AG04450 (cell line): ENCODE measurements around the gene TBC1D7. TPM values are rescaled to one million over a fixed set of nuclear protein-coding genes. Genes with fewer than 3 reads are reported as not detected.

Experiments used
- CTCF ChIA-PET: fragments of 300-600, 350-600 bp; formaldehyde crosslinking; extraction: SDS; loops from one replicate; lab custom pipeline; 2022; ENCODE audit warnings: antibody characterized with exemption, inconsistent platforms; lab: Charles Lee
- POLR2A ChIA-PET: fragments of 350-600 bp; formaldehyde crosslinking; extraction: SDS; loops from one replicate; lab custom pipeline; 2021; ENCODE audit warnings: antibody characterized with exemption, inconsistent platforms; lab: Yijun Ruan, JAX
- DNase-seq: peaks from one replicate; pipeline ENCODE4 v3.0.0-alpha.2; 2011; ENCODE audit warnings: low read depth, low spot score
- H3K27ac ChIP-seq: one replicate; pipeline ENCODE4 v1.5.1; 2012; ENCODE audit warnings: low read depth, low read length, control low read depth
- H3K27me3 ChIP-seq: one replicate; pipeline ENCODE4 v1.6.0; 2012; ENCODE audit warnings: low read length; ENCODE audit not compliant: control insufficient read depth, insufficient read depth
- H3K4me3 ChIP-seq: 2 replicates; pipeline ENCODE4 v1.5.1; 2011; ENCODE audit warnings: mild to moderate bottlenecking, low read depth, low read length, control low read depth
- H3K9me3 ChIP-seq: 2 replicates; pipeline ENCODE4 v1.5.1; 2012; ENCODE audit warnings: low read length; ENCODE audit not compliant: control insufficient read depth, insufficient read depth
- CTCF ChIP-seq: IDR thresholded peaks from 2 replicates; pipeline ENCODE4 v1.5.1; 2011; ENCODE audit warnings: low read depth, low read length, control low read depth, inconsistent platforms
- polyA plus RNA-seq: library from polyadenylated mRNA; depleted of rRNA; stranded (reverse); fragments of >200 nt; gene quantifications from 2 replicates; pipeline ENCODE4 v1.2.3, GENCODE V29; 2011

The TBC1D7 gene
- polyA plus RNA-seq, 1 experiment: 37.6 TPM

DNA sequence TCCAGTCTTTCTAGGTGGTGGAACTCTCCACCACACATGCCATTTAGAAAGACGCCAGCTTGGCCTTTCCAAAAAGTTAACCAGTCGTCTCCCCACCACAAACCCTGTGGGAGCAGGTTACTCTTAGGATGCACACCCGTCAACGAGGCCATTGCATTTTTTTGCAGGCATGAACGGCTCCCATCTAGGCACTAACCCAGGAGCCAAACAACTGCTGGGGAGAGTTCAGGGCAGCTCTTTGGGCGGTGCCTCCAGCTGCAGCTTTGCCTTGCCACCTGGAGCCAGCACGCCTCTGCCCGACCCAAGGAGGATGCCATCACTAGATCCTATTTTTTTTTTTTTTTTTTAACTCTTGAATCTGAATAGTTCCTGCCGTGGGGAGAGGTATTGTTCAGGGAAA, 39.9 kb downstream of the TBC1D7 start:
- DNase-seq: no peak
- H3K4me3 ChIP-seq: no peak overlapping the region
- H3K27ac ChIP-seq: no peak overlapping the region
- peaks cover 21% of the 10 kb centered on the region for H3K9me3 ChIP-seq
- no peaks in the 10 kb centered on the region for H3K27me3 ChIP-seq
- ChIA-PET CTCF (no interaction called here), POLR2A (interaction anchor here (0.6 kb wide), 1 partner anchor 1187 kb away, joined by 10 read pairs; no protein-coding TSS in a partner anchor)
- TF ChIP-seq CTCF: no peak

- Histone ChIP-seq H3K9me3 (peaks cover 21% of the 10 kb centered on the region), H3K27ac (no peak overlapping the region), H3K27me3 (no peaks in the 10 kb centered on the region), H3K4me3 (no peak overlapping the region)
- CTCF ChIA-PET: no interaction called here
- TF ChIP-seq CTCF: no peak
- no peak for DNase-seq
- POLR2A ChIA-PET: no interaction called here
Observed at GRCh38 chr6:13287104-13287503, 41.2 kb downstream of the TBC1D7 start.

DNA sequence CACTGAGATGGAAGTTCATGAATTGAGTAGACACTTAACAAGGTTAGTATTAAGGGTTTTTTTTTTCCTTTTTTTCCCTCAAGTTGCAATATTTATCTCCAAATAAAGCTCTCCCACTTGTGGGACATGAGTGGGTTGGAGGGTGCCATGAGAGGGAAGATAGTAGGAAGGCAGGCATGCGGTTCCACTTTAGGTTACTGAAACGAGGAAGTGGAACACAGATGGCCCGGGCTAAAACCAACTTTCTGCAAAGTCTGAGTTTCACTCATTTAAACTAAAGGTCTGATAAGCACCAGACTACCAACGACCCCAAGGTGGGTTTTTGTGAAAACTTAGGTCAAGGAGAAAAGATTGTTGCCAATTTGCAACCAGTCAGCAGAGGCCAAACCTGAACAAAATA, 42.2 kb downstream of the TBC1D7 start:
- TF ChIP-seq CTCF: no peak
- CTCF ChIA-PET: interaction anchor here (0.8 kb wide), 1 partner anchor 91 kb away, joined by 3 read pairs; no protein-coding TSS in a partner anchor
- no peak for DNase-seq
- POLR2A ChIA-PET: no interaction called here
- Histone ChIP-seq H3K4me3 (no peak overlapping the region), H3K27me3 (no peaks in the 10 kb centered on the region), H3K27ac (no peak overlapping the region), H3K9me3 (peaks cover 21% of the 10 kb centered on the region)

GRCh38 chr6:13285705-13286104, 42.6 kb downstream of the TBC1D7 start:
- POLR2A ChIA-PET: no interaction called here
- Histone ChIP-seq H3K9me3 (peaks cover 21% of the 10 kb centered on the region), H3K27me3 (no peaks in the 10 kb centered on the region), H3K4me3 (no peak overlapping the region), H3K27ac (no peak overlapping the region)
- no peak for DNase-seq
- CTCF ChIA-PET: interaction anchor here (0.8 kb wide), 1 partner anchor 91 kb away, joined by 3 read pairs; no protein-coding TSS in a partner anchor
- TF ChIP-seq CTCF: no peak

GRCh38 chr6:13284646-13285045, 43.7 kb downstream of the TBC1D7 start:
- Histone ChIP-seq H3K4me3 (no peak overlapping the region), H3K27me3 (peaks cover 2% of the 10 kb centered on the region), H3K27ac (no peak overlapping the region), H3K9me3 (peaks cover 21% of the 10 kb centered on the region)
- ChIA-PET POLR2A (no interaction called here), CTCF (no interaction called here)
- TF ChIP-seq CTCF: no peak
- no peak for DNase-seq
